Coronary artery (tissue), 2 donors: ENCODE measurements around the gene P2RY2.
A peak's percentile ranks its signal among the peaks of the same experiment; 100 is the strongest.

Experiments used
- DNase-seq: peaks from one replicate; pipeline ENCODE4 v3.0.0-alpha.2; 2017; ENCODE audit warnings: low spot score
- H3K27ac ChIP-seq, 2 donors: fragments of 200-600 bp; sonication (generic); one replicate each; pipeline ENCODE4 v1.5.1; 2016 to 2019
- H3K4me3 ChIP-seq: fragments of 200-600 bp; sonication (generic); 2 replicates; pipeline ENCODE4 v1.5.1; 2016; ENCODE audit warnings: mild to moderate bottlenecking, moderate library complexity
- TF ChIP-seq, protein P1 (sequence below): fragments of 200-600 bp; sonication (generic); IDR thresholded peaks from one replicate; pipeline ENCODE4 v1.5.1; 2019; ENCODE audit warnings: antibody characterized with exemption

Gene P2RY2

DNA sequence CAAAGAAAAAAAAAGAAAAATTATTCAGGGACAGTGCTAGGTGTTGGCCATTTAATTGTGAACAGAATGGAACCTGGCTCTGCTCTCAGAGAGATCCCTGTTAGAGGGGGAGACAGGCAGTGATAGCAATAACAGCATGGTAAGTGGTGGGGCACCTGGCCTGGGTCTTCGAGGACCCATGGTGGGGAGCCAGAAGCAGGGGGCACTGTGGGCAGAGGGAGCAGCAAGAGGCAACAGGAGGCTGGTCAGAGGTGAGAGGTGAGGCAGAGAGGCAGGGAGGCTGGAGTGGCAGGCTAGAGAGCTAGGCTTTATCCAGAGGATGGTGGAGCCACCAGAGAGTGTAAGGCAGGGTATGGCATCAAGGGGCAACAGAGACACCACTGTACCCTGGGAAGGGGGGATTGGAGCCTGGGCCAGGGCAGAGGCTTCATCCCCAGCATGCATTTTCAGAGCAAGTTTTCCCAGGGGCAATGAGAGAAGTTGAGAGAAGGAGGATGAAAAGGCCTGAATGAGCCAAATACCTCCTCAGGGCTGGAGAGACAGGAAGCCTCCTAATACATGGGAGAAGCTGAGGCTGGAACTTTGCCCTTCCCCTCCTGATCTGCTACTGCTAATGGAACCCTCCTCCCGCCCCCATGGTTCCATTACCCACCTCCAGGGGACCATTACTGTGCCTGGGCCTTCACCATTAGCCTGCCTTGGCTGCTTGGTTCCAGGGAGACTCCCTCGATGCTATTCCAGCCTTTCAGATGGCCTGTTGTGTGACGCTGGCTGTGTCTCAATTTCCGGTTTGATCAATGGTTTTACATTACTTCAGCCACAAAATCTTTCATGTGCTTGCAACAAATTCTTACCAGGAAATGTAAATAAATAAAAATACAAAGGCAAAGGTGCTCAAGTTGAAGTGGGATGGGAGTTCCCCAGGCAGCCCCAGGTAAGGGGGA lies 2.6 kb upstream of the P2RY2 start:
- no peak for DNase-seq
- no peak overlapping the region for H3K27ac ChIP-seq
- no peak overlapping the region for H3K4me3 ChIP-seq
- TF ChIP-seq, protein P1, sequence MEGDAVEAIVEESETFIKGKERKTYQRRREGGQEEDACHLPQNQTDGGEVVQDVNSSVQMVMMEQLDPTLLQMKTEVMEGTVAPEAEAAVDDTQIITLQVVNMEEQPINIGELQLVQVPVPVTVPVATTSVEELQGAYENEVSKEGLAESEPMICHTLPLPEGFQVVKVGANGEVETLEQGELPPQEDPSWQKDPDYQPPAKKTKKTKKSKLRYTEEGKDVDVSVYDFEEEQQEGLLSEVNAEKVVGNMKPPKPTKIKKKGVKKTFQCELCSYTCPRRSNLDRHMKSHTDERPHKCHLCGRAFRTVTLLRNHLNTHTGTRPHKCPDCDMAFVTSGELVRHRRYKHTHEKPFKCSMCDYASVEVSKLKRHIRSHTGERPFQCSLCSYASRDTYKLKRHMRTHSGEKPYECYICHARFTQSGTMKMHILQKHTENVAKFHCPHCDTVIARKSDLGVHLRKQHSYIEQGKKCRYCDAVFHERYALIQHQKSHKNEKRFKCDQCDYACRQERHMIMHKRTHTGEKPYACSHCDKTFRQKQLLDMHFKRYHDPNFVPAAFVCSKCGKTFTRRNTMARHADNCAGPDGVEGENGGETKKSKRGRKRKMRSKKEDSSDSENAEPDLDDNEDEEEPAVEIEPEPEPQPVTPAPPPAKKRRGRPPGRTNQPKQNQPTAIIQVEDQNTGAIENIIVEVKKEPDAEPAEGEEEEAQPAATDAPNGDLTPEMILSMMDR: no peak

DNA sequence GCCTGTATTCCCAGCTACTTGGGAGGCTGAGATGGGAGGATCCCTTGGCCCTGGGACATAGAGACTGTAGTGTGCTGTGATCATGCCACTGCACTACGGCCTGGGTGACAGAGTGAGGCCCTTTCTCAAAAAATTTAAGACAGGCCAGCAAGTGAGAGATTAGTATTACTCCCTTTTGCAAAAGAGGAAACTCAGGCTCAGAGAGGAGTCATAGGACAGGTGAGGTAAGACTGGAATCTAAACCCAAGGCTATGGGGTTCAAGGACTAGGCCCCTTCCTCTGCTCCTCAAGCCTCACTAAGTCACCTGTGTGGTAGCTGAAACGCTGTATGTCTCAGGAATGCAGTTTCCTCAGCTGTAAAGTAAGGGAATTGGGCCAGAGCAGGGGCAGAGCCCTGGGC lies 1.6 kb upstream of the P2RY2 start:
- no peak for DNase-seq
- Histone ChIP-seq H3K4me3 (no peak overlapping the region), H3K27ac (no peak overlapping the region)
- TF ChIP-seq, protein P1: no peak

DNA sequence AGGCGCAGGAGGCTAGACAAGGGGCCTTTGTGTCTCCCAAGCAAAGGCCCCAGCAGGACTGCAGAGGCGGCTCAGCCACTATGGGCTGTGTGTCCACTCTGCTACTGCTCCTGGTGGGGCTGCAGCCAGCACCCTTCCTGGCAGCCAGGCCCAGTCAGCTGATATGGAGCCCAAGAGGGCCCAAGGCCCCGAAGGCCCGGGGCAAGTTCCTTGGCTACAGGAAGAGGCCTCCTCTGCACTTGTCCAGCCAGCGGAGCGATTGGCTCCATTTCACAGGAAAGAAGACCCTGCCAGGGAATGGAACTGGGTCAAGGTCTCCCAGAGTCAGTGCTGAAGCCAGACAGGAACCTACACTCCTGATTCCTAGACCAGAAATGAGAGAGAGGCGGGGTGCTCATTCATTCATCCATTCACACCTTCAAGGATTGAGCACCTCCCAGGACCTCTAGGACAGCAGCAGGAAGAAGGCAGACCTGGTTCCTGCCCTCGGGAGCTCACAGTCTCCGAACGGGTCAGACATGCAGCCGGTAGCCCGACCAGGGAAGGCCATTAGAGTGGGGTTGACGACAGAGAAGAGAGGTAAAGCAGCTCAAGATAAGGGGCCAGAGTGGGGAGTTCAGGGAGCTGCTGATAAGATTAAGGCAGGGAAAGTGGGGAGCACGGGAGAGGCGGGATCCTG lies 811 bp upstream of the P2RY2 start:
- TF ChIP-seq, protein P1: no peak
- H3K4me3 ChIP-seq: peak overlapping the region; percentile 71
- no peak for DNase-seq
- peak overlapping the region in 1 of 2 donors; percentile 54 for H3K27ac ChIP-seq

DNA sequence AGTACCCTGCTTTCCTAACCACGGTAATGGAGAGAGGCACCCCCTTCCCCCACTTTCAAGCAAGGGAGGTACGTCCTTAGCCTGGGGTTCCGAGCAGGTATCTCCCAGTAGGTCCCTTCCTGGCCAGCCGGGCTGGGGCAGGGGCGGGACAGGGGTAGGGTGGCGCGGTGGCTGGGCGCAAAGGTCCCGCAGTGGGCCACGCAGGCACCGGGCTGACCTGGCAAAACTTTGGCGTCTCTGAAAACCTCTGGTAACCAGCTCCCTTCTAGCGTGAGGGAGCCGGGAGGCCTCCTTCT lies 323 bp upstream of the P2RY2 start:
- no peak for DNase-seq
- TF ChIP-seq, protein P1: no peak
- peak overlapping the region in 1 of 2 donors; percentile 54 for H3K27ac ChIP-seq
- peak overlapping the region; percentile 71 for H3K4me3 ChIP-seq

DNA sequence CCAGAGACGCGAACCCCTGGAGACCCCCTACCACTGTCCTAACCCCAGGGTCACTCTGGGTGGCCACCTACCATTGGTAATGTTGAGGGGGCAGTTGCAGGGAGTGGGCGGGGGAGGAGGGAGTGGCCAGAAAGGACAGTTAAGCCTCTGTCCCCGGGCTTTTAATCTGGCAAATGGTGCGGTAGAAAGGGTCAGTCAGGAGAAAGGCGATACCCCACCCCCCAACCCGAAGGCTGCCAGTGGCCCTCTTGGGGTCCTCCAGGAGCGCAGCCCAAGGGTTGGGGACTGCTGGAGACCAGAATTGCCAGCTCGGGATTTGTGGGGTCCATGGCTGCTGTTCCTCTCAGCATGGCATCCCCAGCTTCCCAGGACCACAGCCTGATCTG lies 742 bp downstream of the P2RY2 start:
- H3K27ac ChIP-seq: peak overlapping the region in 1 of 2 donors; percentile 54
- peak overlapping the region; percentile 71 for H3K4me3 ChIP-seq
- no peak for DNase-seq
- TF ChIP-seq, protein P1: no peak

DNA sequence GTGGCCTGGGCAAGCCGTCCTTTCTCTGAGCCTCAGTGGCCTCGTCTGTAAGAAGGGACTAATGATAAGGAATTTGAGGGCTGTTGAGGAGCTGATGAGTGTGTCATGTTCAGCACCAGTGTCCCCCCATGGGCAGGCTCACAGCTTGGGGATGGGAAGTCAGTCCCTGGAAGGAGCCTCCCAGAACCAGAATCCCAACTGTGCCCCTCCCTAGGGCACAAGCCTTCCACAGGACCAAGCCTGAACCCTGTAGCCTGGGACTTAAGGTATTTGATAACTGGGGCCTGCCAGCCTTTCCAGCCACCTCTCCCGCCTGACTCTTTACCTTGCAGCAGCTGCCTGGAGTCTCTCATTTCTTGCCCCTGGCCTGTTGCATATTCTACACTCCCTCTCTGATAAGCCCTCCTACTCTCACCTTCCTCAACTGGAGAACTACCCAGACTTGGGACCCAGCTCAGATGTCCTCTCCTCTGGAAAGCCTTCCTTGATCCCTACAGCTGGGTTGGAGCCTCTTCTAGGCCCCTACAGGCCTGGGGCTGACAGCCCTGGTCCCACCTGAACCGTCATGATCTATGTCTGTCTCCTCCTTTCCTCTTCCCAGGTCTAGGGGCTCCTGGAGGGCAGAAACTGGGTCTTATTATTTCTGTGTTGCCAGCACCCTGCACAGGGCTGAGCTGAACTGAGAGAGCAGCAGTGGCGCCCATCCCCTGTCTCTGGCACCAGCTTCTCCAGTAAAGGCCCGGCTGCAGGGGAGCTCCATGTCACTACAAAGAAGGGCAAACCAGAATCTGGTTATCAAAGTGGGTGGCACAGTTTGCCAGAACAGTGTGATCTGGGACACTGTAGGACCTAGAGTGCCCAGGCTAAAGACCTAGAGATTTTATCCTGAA lies 1.6 kb downstream of the P2RY2 start:
- no peak overlapping the region for H3K4me3 ChIP-seq

More for the DNA sequence above, 1.6 kb downstream of the P2RY2 start:
- H3K27ac ChIP-seq: no peak overlapping the region
- TF ChIP-seq, protein P1: no peak
- DNase-seq: no peak
